Measurements from ENCODE around the gene PRKCE.

Gene PRKCE

GRCh38 chr2:45651415-45652089 lies at the start of gene PRKCE:
PRKCE (plus strand) TSS chr2:45651675.
- DNase-seq: no peak

DNA sequence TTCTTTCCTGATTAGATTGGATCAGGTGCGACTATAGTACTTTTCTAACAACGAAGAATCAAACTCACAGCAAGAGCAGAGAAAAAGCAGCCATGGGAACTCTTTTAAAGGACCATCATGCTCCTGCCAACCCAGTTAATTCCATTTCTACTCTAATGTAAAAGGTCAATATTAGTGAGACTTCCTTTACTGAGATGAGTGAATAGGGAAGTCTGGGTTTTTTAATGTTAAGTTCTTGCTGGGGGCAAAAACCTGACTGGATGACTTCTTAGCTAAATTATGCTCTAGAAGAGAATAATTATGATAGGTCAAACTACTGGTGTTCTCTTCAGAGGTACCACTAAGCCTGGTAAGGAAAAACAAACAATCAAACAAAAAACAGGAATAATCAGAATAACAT lies 48.9 kb upstream of the PRKCE start:
- DNase-seq: no peak

- DNase-seq: no peak
Observed at GRCh38 chr2:45605116-45605515, 46.4 kb upstream of the PRKCE start.

- DNase-seq: no peak
Observed at GRCh38 chr2:45606796-45607195, 44.7 kb upstream of the PRKCE start.

DNA sequence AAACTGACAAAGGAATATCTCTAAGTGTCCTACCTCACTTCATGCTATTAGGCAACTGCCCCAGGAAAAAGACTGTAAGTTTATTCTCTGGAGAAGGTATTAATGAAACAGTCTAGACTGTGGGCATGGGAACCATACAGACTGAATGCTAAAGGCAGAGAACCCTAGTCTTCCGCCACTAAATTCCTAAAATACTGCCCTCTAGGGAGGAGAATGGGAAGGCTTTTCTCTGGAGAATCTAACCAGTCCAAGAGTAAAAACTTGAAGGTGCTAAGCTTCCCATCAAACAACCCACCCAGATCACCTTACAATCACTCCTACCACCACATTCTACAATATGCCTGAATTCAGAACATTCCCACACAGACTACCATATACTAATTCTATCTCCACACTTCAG lies 43.8 kb upstream of the PRKCE start:
- peak; percentile 14 for DNase-seq

DNA sequence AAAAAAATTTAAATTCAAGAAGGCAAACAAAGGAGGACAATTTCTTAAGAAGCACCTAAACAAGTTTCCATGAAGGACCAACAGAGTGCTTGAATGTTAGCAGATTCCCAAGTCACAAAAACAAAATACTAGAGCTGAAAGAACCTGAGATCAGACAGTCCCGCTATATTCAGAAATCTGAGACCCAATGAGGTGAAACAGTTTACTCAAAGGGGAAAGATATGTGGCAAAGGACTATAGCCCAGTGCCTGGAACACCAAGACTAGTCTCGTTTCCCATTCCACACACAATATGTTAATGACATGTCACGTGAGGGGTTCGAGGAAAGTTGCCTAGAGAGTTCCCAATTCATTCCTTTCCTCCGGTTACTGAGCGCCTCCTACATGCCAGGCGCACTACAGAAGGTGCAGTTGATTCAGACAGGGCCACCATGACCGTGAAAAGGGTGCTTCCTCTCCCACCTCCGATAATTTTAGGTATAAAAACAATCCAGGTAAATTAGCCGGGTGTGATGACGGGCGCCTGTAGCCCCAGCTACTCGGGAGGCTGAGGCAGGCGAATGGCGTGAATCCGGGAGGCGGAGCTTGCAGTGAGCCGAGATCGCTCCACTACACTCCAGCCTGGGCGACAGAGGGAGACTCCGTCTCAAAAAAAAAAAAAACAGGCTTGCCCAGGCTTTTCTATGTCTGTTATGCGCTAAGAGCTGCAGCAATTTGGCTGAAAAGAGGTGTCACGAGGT lies 41.0 kb upstream of the PRKCE start:
- DNase-seq: peak; percentile 80

GRCh38 chr2:45611020-45611859 lies 40.2 kb upstream of the PRKCE start, which contains the start of gene SRBD1:
SRBD1 (minus strand) TSS chr2:45611267; CDS start chr2:45605441, 5,826 bp downstream.
- DNase-seq: peak; percentile 94

GRCh38 chr2:45612285-45612684 lies 39.2 kb upstream of the PRKCE start:
- DNase-seq: no peak

- DNase-seq: no peak
Observed at GRCh38 chr2:45612731-45613130, 38.7 kb upstream of the PRKCE start.

DNA sequence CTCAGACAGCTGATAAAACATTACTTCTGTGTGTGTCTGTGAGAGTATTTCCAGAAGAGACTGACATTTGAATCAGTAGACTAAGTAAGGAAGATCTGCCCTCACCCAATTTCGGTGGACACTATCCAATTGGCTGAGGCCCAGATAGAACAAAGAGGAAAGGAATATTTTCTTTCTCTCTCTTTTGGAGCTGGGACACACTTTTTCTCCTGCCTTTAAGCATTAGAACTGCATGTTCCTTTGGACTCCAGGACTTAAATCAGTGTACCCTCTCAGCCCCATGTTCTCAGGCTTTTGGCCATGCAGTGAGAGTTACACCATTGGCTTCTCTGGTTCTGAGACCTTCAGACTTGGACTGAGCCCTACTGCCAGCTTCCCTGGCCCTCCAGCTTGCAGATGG lies 37.1 kb upstream of the PRKCE start:
- no peak for DNase-seq

- no peak for DNase-seq
Observed at GRCh38 chr2:45614871-45615415, 36.5 kb upstream of the PRKCE start.

- no peak for DNase-seq
Observed at GRCh38 chr2:45616658-45617411, 34.6 kb upstream of the PRKCE start.

- DNase-seq: no peak
Observed at GRCh38 chr2:45617496-45617895, 34.0 kb upstream of the PRKCE start.

GRCh38 chr2:45622336-45623075 lies 29.0 kb upstream of the PRKCE start:
- no peak for DNase-seq

DNA sequence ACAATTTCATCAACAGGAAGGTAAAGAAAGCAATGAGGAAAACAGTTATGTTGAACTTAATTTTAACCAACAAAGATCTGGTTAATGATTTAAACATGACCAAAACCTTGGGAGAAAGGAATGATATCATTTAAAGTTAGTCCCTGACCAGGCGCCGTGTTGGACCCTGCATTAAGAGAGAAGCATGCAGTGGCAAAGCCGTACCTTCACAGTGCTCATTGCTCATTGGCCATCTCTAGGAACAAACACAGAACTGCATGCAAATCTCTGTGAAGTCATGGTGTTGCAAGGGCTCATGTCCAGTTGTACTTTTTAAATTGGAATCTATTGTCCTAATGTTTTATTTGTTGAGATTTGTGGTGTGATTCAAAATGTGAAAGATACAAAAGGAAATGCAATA lies 28.4 kb upstream of the PRKCE start:
- DNase-seq: no peak

- no peak for DNase-seq
Observed at GRCh38 chr2:45625824-45626223, 25.7 kb upstream of the PRKCE start.

DNA sequence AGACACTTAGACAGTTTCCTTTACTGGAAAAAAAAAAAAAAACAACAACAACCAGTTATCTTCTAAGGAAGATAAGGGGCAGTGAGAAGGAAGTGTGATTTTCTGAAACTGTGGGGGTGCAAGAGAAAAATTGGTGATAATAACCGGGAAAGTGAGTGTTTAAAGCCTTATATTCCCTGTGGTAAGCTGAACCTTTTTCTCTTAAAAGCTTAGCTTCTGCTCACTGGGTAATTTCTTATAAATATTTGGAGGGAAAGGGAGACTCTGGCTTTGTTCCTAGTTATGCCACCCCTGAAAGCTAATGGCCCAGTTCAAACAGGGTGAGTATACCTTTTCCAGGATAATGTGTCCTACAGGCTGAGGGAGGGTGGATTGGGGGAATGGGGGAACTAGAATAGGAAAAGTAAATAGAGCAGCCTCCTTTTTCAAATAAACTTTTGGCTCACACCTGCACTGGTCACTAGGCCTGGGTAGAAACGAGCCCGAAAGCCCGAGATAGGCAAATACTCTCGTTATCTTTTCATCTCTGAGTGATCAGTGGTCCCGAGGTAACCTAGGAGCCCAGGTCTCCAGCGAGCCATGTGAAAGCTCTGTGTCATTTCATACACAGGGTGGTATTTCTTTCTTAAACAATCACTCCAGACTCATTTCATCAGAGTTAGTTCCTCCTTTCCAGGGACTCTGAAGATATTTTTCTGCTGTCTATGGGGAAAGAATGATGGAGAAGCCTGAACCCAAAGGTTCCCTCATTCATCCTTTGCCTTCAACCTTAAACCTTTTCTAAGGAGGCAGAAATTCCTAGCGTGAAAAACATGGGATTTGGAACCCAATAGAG lies 24.9 kb upstream of the PRKCE start:
- no peak for DNase-seq

DNA sequence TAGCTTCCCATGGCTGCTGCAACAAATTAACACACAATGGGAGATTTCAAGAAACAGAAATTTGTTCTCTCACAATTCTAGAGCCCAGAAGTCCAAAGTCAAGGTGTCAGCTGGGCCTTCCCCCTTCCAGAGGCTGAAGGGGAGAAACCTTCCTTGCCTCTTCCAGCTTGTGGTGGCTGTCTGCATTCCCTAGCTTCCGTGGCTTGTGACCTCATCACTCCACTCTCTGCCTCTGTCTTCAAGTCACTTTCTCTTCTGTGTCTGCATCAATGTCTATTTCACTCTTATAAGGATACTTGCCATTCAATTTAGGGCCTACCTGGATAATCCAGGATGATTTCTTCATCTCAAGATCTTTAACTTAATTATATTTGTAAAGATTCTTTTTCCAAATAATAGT lies 23.6 kb upstream of the PRKCE start:
- DNase-seq: no peak

GRCh38 chr2:45629971-45630370 lies 21.5 kb upstream of the PRKCE start:
- no peak for DNase-seq

DNA sequence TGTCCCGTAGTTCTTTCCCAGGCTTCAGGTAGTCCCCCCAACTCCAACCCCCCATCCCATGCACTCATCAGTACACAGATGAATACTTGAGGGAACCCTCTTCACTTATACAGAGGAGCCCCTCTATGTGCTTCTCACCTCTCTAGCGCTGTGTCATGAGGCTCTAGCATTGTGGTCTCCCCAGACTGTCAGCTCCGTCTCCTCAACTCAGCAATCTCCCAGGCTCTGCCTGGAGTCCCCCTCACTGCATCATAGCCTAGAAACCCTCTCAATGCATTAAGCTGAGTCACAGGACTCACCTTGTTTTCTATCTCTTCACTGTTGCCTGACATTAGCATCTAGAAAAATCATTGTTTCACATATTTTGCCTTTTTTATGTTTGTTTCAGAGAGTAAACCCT lies 20.2 kb upstream of the PRKCE start:
- DNase-seq: no peak

DNA sequence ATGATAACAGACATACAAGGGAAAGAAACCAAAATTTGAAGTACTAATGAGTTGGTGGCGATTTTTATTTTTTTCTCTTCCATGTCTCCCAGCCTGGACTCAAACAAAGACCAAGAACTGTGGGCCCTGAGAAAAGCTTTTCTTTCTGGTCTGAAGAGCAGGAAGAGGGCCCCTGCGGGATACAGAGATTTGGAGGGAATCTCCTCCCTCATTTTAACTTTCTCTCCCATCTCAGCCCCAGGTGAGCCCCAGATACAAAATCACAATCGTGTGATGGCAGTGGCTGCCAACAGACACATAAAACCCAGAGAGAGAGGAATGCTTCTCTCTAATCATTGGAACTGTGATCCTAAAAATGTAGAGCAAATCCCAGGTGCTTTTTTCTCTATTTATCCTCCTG lies 19.5 kb upstream of the PRKCE start:
- DNase-seq: no peak
